Gastrocnemius medialis (tissue), 4 donors: ENCODE data around the gene SAV1. TPM values are rescaled to one million over a fixed set of nuclear protein-coding genes. Genes with fewer than 3 reads are reported as not detected.
A peak's percentile ranks its signal among the peaks of the same experiment; 100 is the strongest.

ENCODE experiments used
- ATAC-seq, 2 donors: fragments of 150-250 bp; one replicate each; pipeline ENCODE4 v1.9.1; 2016
- DNase-seq, 2 donors: peaks; one replicate each; pipeline ENCODE4 v3.0.0-alpha.2; 2019
- H3K27ac ChIP-seq, 4 donors: fragments of 200-600 bp; sonication (generic); 1 replicate in 1 of 4; 2 replicates in 3 of 4; pipeline ENCODE4 v1.5.1; 2016 to 2018; ENCODE audit warnings: mild to moderate bottlenecking in 2 of 4, moderate library complexity in 1 of 4
- H3K27me3 ChIP-seq, 3 donors: fragments of 200-600 bp; sonication (generic) in 2 of 3; 1 replicate in 1 of 3; 2 replicates in 2 of 3; pipeline versions ENCODE4 v1.5.1 to v1.6.0; 2016 to 2019; ENCODE audit warnings: mild to moderate bottlenecking in 1 of 3, moderate library complexity in 1 of 3
- H3K36me3 ChIP-seq, 2 donors: fragments of 200-600 bp; sonication (generic) in 1 of 2; one replicate each; pipeline ENCODE4 v1.5.1; 2017 to 2018
- H3K4me1 ChIP-seq, 2 donors: fragments of 200-600 bp; sonication (generic) in 1 of 2; one replicate each; pipeline ENCODE4 v1.5.1; 2016 to 2017; ENCODE audit warnings: mild to moderate bottlenecking in 2 of 2
- H3K4me3 ChIP-seq, 4 donors: fragments of 200-600 bp; sonication (generic) in 3 of 4; 1 replicate in 1 of 4; 2 replicates in 3 of 4; pipeline ENCODE4 v1.5.1; 2016 to 2019; ENCODE audit warnings: mild to moderate bottlenecking in 2 of 4
- H3K9me3 ChIP-seq, 3 donors: fragments of 200-600 bp; sonication (generic) in 2 of 3; 1 replicate in 1 of 3; 2 replicates in 2 of 3; pipeline ENCODE4 v1.5.1; 2016 to 2019
- CTCF ChIP-seq, 5 experiments: fragments of 450-650 bp in 3 of 5; fragments of 200-600 bp in 2 of 5; sonication (generic) in 2 of 5; IDR thresholded peaks in 4 of 5; conservative IDR thresholded peaks in 1 of 5; 1 replicate in 4 of 5; 2 replicates in 1 of 5; pipeline ENCODE4 v1.5.1; 2016 to 2019; ENCODE audit warnings: antibody characterized with exemption in 5 of 5, mild to moderate bottlenecking in 3 of 5, moderate library complexity in 3 of 5
- POLR2A ChIP-seq, 2 donors: fragments of 450-650 bp; IDR thresholded peaks; one replicate each; pipeline ENCODE4 v1.6.1; 2017; ENCODE audit warnings: antibody characterized with exemption in 2 of 2, mild to moderate bottlenecking in 2 of 2, moderate library complexity in 2 of 2
- in situ Hi-C, 4 donors: fragments of 200-750 bp; cut with MboI; loops; one replicate each; pipeline versions ENCODE4 v1.15.0 to v1.8.0; 2017; ENCODE audit warnings: low sequenced_read_pairs in 4 of 4
- intact Hi-C: fragments of 100-400 bp; cut with DNase I; formaldehyde crosslinking; loops from one replicate; pipeline ENCODE4 v1.15.1; 2023; ENCODE audit warnings: low total_unique reads
- total RNA-seq, 4 donors: library from RNA; depleted of rRNA; stranded (reverse); fragments of >200 nt; gene quantifications; one replicate each; pipeline versions ENCODE4 v1.1.0 to v1.2.3, GENCODE V29; 2016

SAV1 gene
- total RNA-seq, 4 donors from 2014 or later, result 18.3 to 68.7 (median 36.8) TPM

GRCh38 chr14:50675597-50675996 lies 7.5 kb upstream of the SAV1 start:
- H3K36me3 ChIP-seq, result no peaks in the 10 kb centered on the region
- H3K4me3 ChIP-seq, result no peak overlapping the region
- DNase-seq (no peak), ATAC-seq (no peak)
- H3K9me3 ChIP-seq, result no peaks in the 10 kb centered on the region
- H3K27me3 ChIP-seq, result no peaks in the 10 kb centered on the region
- H3K27ac ChIP-seq, result no peak overlapping the region
- TF ChIP-seq CTCF (IDR thresholded peaks at IDR 0.05 in 4 of 5, conservative IDR thresholded peaks at IDR 0.05 in 1 of 5), result no peak
- no peak for TF ChIP-seq POLR2A (IDR thresholded peaks at IDR 0.05)
- no peaks in the 10 kb centered on the region for H3K4me1 ChIP-seq
- in situ Hi-C loops, result no loop called here
- intact Hi-C loops, result no loop called here

GRCh38 chr14:50670866-50671256 lies 2.8 kb upstream of the SAV1 start:
- in situ Hi-C loops (no loop called here), intact Hi-C loops (no loop called here)
- no peak for DNase-seq
- peaks cover 6 to 13% of the 10 kb centered on the region in 2 donors for H3K4me1 ChIP-seq
- no peaks in the 10 kb centered on the region for H3K36me3 ChIP-seq
- H3K9me3 ChIP-seq, result no peaks in the 10 kb centered on the region
- no peak overlapping the region for H3K4me3 ChIP-seq
- TF ChIP-seq POLR2A (IDR thresholded peaks at IDR 0.05) (no peak), CTCF (IDR thresholded peaks at IDR 0.05 in 4 of 5, conservative IDR thresholded peaks at IDR 0.05 in 1 of 5) (no peak)
- H3K27me3 ChIP-seq, result no peaks in the 10 kb centered on the region
- no peak overlapping the region for H3K27ac ChIP-seq
- ATAC-seq, result no peak

GRCh38 chr14:50670196-50670865 lies 2.2 kb upstream of the SAV1 start:
- ATAC-seq (no peak), DNase-seq (no peak)
- intact Hi-C loops (no loop called here), in situ Hi-C loops (no loop called here)
- Histone ChIP-seq H3K9me3 (no peaks in the 10 kb centered on the region), H3K4me1 (peaks cover 11 to 19% of the 10 kb centered on the region in 2 donors), H3K27ac (no peak overlapping the region), H3K36me3 (no peaks in the 10 kb centered on the region), H3K4me3 (no peak overlapping the region), H3K27me3 (no peaks in the 10 kb centered on the region)
- TF ChIP-seq CTCF (IDR thresholded peaks at IDR 0.05 in 4 of 5, conservative IDR thresholded peaks at IDR 0.05 in 1 of 5), result no peak
- TF ChIP-seq POLR2A (IDR thresholded peaks at IDR 0.05), result no peak

- no peaks in the 10 kb centered on the region for H3K27me3 ChIP-seq
- H3K27ac ChIP-seq, result peak overlapping the region in 2 of 4 donors; percentile 95 to 97
- peaks cover 0 to 4% of the 10 kb centered on the region in 2 donors for H3K36me3 ChIP-seq
- H3K4me1 ChIP-seq, result peaks cover 17 to 20% of the 10 kb centered on the region in 2 donors
- no peak for TF ChIP-seq POLR2A (IDR thresholded peaks at IDR 0.05)
- TF ChIP-seq CTCF (IDR thresholded peaks at IDR 0.05 in 4 of 5, conservative IDR thresholded peaks at IDR 0.05 in 1 of 5), result no peak
- ATAC-seq, result no peak
- in situ Hi-C loops, result no loop called here
- no peaks in the 10 kb centered on the region for H3K9me3 ChIP-seq
- H3K4me3 ChIP-seq, result no peak overlapping the region
- no peak for DNase-seq
- intact Hi-C loops, result loop anchor here (5.0 kb wide), 2 partner anchors 137 to 437 kb away; partner anchors contain the start of genes MAP4K5 and SOS2
Observed at GRCh38 chr14:50669441-50669986, 1.4 kb upstream of the SAV1 start.
